Liver (tissue), 3 donors: Measurements from ENCODE around the gene BICDL2.

Source experiments
- CTCF ChIP-seq: fragments of 150-350 bp; IDR thresholded peaks from 2 replicates; pipeline ENCODE4 v1.5.1; 2017; ENCODE audit warnings: improper control_type of control experiment, low read depth, low read length; ENCODE audit not compliant: missing input control
- FOXA1 ChIP-seq: IDR thresholded peaks from 2 replicates; pipeline ENCODE4 v1.6.1; 2016; ENCODE audit warnings: antibody characterized with exemption
- GABPA ChIP-seq, 2 donors: IDR thresholded peaks in 1 of 2; conservative IDR thresholded peaks in 1 of 2; 2 replicates each; pipeline ENCODE4 v1.6.1; 2016; ENCODE audit warnings: antibody characterized with exemption in 2 of 2, mild to moderate bottlenecking in 1 of 2, moderate library complexity in 1 of 2
- JUND ChIP-seq, 2 donors: IDR thresholded peaks; 2 replicates each; pipeline ENCODE4 v1.6.1; 2016; ENCODE audit warnings: antibody characterized with exemption in 2 of 2
- NR2F2 ChIP-seq: IDR thresholded peaks from 2 replicates; pipeline ENCODE4 v1.6.1; 2016; ENCODE audit warnings: antibody characterized with exemption
- RAD21 ChIP-seq, 2 donors: IDR thresholded peaks; 2 replicates each; pipeline ENCODE4 v1.6.1; 2016; ENCODE audit warnings: antibody characterized with exemption in 2 of 2, mild to moderate bottlenecking in 2 of 2
- REST ChIP-seq: IDR thresholded peaks from 2 replicates; pipeline ENCODE4 v1.6.1; 2016; ENCODE audit warnings: antibody characterized with exemption, mild to moderate bottlenecking
- SP1 ChIP-seq: IDR thresholded peaks from 2 replicates; pipeline ENCODE4 v1.6.1; 2018; ENCODE audit warnings: antibody characterized with exemption, mild to moderate bottlenecking
- TAF1 ChIP-seq: conservative IDR thresholded peaks from 2 replicates; pipeline ENCODE4 v1.6.1; 2016; ENCODE audit warnings: antibody characterized with exemption, mild to moderate bottlenecking
- YY1 ChIP-seq: IDR thresholded peaks from 2 replicates; pipeline ENCODE4 v1.6.1; 2016; ENCODE audit warnings: antibody characterized with exemption, mild to moderate bottlenecking
- donor health status: healthy.
- donor health status: healthy.

- TF ChIP-seq CTCF, result no peak
- no peak for TF ChIP-seq RAD21 (IDR thresholded peaks at IDR 0.05)
- TF ChIP-seq YY1, result no peak
- TF ChIP-seq GABPA (IDR thresholded peaks at IDR 0.05 in 1 of 2, conservative IDR thresholded peaks at IDR 0.05 in 1 of 2), result no peak
- no peak for TF ChIP-seq JUND (IDR thresholded peaks at IDR 0.05)
- no peak for TF ChIP-seq NR2F2
- no peak for TF ChIP-seq REST
- TF ChIP-seq FOXA1, result no peak
- no peak for TF ChIP-seq SP1
- no peak for TF ChIP-seq TAF1
These were observed 21.8 kb downstream of the BICDL2 start for GRCh38 chr16:3014971-3015370.
